GM19452 (cell line): ENCODE data around the gene ALDOB.
"Not testable (repeated sequence)": the region's sequence is repeated elsewhere in the genome, so short reads cannot be mapped to it uniquely, and the experiment has no call there.

Source experiments
- ATAC-seq: cut with Tn5 transposase; IDR thresholded peaks from one replicate; pipeline ENCODE4 v1.9.1; 2021; ENCODE audit not compliant: unreplicated experiment

ALDOB gene

GRCh38 chr9:101388507-101388993 lies 47.0 kb downstream of the ALDOB start:
- ATAC-seq = no peak

- ATAC-seq = no peak
Observed at GRCh38 chr9:101387871-101388506, 47.6 kb downstream of the ALDOB start.

- ATAC-seq = not testable (repeated sequence)
Observed at GRCh38 chr9:101384873-101385536, 50.6 kb downstream of the ALDOB start, which contains the start of gene BAAT. BAAT (minus strand) TSS chr9:101385006; CDS start chr9:101371404, 13,602 bp downstream.

GRCh38 chr9:101383361-101383760 lies 52.2 kb downstream of the ALDOB start:
- ATAC-seq = no peak

- no peak for ATAC-seq
Observed at GRCh38 chr9:101381833-101382342, 53.7 kb downstream of the ALDOB start.

GRCh38 chr9:101381118-101381517 lies 54.5 kb downstream of the ALDOB start:
- no peak for ATAC-seq

GRCh38 chr9:101380295-101380694 lies 55.3 kb downstream of the ALDOB start:
- ATAC-seq = no peak

GRCh38 chr9:101376111-101376848 lies 59.3 kb downstream of the ALDOB start:
- ATAC-seq = no peak

- ATAC-seq = no peak
Observed at GRCh38 chr9:101375546-101375945, 60.0 kb downstream of the ALDOB start.

GRCh38 chr9:101372327-101373118 lies 63.1 kb downstream of the ALDOB start:
- ATAC-seq = no peak

GRCh38 chr9:101371813-101372212 lies 63.8 kb downstream of the ALDOB start:
- no peak for ATAC-seq
